Calu3 (cell line): ENCODE results near the gene EYA2. TPM values are rescaled to one million over a fixed set of nuclear protein-coding genes. Genes with fewer than 3 reads are reported as not detected.

ENCODE experiments used
- BruUV-seq: library from RNA; stranded (reverse); fragments of 400-500 nt; replicated peaks from 2 replicates; lab custom pipeline; 2021; lab: Mats Ljungman, UMichigan
- CTCF ChIA-PET: fragments of 300-600 bp; sonication (Branson Sonifier 250); formaldehyde crosslinking; loops from one replicate; lab custom pipeline; 2022; ENCODE audit warnings: antibody characterized with exemption; lab: Charles Lee
- DNase-seq: peaks from one replicate; pipeline ENCODE4 v3.0.0; 2022
- H3K27ac Mint-ChIP-seq: one replicate; pipeline ENCODE4 v1.8.0; 2022; ENCODE audit warnings: mixed read lengths; ENCODE audit not compliant: unreplicated experiment
- H3K27me3 Mint-ChIP-seq: one replicate; pipeline ENCODE4 v1.8.0; 2022; ENCODE audit warnings: mixed read lengths; ENCODE audit not compliant: unreplicated experiment
- H3K36me3 Mint-ChIP-seq: one replicate; pipeline ENCODE4 v1.8.0; 2022; ENCODE audit warnings: mild to moderate bottlenecking, moderate library complexity, mixed read lengths; ENCODE audit not compliant: insufficient read depth, unreplicated experiment
- H3K4me1 Mint-ChIP-seq: one replicate; pipeline ENCODE4 v1.8.0; 2022; ENCODE audit warnings: mild to moderate bottlenecking, low read depth, mixed read lengths; ENCODE audit not compliant: unreplicated experiment
- H3K4me3 Mint-ChIP-seq: one replicate; pipeline ENCODE4 v1.8.0; 2022; ENCODE audit warnings: mild to moderate bottlenecking, low read depth, moderate library complexity, mixed read lengths; ENCODE audit not compliant: unreplicated experiment
- H3K9me3 Mint-ChIP-seq: one replicate; pipeline ENCODE4 v1.8.0; 2022; ENCODE audit warnings: low read depth, mixed read lengths; ENCODE audit not compliant: unreplicated experiment
- intact Hi-C: fragments of 100-400 bp; cut with micrococcal nuclease; formaldehyde crosslinking; loops from one replicate; pipeline ENCODE4 v1.10.0; 2022; ENCODE audit not compliant: unreplicated experiment
- total RNA-seq: library from RNA; stranded (reverse); gene quantifications from 2 replicates; pipeline ENCODE4 v1.2.3, GENCODE V29; 2022
- TF ChIP-seq, protein P1 (sequence below): fragments of 200-600 bp; IDR thresholded peaks from one replicate; pipeline ENCODE4 v1.8.0; 2022; ENCODE audit warnings: antibody characterized with exemption; ENCODE audit not compliant: unreplicated experiment

The EYA2 gene
- total RNA-seq, 1 experiment from 2014 or later: 0.35 TPM

DNA sequence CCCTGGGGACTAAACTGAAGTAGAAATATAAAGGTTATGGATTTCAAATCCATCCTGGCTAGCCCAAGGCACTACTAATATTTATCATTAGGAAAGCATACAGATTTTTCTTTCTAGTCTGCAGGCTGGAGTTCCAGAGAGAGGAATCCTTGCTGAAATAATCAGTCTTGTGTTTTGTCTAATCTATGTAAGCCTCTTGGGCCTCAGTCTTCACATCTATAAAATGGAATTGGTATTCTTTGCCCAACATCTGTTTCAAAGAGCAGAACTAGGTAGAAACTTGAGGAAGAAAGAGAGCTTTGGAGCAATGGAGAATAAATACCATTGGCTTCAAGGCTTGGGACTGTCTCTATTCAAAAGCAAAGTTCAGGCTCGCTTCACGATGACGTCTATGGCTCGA is 249.8 kb downstream of the EYA2 start:
- Mint-ChIP-seq H3K9me3 (peaks cover 2% of the 10 kb centered on the region), H3K27ac (no peak overlapping the region), H3K27me3 (no peaks in the 10 kb centered on the region), H3K4me3 (no peak overlapping the region), H3K36me3 (no peaks in the 10 kb centered on the region), H3K4me1 (peaks cover 67% of the 10 kb centered on the region)
- no peak for DNase-seq
- no TSS peak for BruUV-seq
- intact Hi-C loops: no loop called here
- CTCF ChIA-PET: no interaction called here
- TF ChIP-seq, protein P1, sequence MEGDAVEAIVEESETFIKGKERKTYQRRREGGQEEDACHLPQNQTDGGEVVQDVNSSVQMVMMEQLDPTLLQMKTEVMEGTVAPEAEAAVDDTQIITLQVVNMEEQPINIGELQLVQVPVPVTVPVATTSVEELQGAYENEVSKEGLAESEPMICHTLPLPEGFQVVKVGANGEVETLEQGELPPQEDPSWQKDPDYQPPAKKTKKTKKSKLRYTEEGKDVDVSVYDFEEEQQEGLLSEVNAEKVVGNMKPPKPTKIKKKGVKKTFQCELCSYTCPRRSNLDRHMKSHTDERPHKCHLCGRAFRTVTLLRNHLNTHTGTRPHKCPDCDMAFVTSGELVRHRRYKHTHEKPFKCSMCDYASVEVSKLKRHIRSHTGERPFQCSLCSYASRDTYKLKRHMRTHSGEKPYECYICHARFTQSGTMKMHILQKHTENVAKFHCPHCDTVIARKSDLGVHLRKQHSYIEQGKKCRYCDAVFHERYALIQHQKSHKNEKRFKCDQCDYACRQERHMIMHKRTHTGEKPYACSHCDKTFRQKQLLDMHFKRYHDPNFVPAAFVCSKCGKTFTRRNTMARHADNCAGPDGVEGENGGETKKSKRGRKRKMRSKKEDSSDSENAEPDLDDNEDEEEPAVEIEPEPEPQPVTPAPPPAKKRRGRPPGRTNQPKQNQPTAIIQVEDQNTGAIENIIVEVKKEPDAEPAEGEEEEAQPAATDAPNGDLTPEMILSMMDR: no peak

DNA sequence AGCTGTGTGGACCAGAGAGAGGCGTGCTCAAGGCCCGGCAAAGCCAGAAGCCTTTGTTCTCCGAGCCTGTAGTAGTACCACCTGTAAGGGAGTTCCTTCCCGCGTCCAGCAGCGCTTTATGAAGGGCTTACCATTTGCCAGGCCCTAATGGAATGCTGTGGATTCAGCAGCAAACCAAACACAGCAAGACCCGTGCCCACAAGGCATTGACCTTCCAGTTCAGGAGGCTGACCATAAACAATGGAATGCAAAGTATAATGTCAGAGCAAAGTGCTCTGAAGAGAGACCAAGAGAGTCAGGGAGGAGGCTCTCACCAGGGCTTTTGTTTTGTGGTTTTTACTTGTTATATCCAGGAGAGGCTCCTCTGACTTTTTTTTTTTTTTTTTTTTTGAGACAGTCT is 252.0 kb downstream of the EYA2 start:
- TF ChIP-seq, protein P1: no peak

DNA sequence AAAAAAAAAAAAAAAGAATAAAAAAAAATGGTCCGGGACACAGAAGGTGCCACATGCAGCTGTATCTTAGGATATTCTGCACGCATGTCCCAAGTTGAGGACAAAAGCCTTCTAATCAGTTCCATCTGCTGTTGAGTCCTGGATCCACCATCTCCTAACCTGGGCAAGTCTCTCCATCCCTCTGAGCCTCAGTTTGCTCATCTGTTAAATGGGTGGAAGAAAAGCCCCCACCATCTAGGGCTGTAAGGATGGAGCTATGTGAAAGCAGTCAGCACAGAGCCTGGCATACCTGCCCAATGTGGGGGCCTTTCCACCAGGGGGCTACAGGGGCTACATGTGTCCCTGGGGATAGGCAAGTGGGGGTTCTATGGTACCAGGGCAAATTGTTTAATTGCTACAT is 253.4 kb downstream of the EYA2 start:
- TF ChIP-seq, protein P1: no peak
- no peak for DNase-seq
- CTCF ChIA-PET: interaction anchor here (0.7 to 1.4 kb wide), 3 partner anchors 8 to 408 kb away, joined by 3 to 4 read pairs (median 4); no protein-coding TSS in a partner anchor
- BruUV-seq: no TSS peak
- intact Hi-C loops: no loop called here
- Mint-ChIP-seq H3K27ac (no peak overlapping the region), H3K27me3 (no peaks in the 10 kb centered on the region), H3K36me3 (no peaks in the 10 kb centered on the region), H3K9me3 (no peaks in the 10 kb centered on the region), H3K4me3 (no peak overlapping the region), H3K4me1 (peaks cover 56% of the 10 kb centered on the region)

More for the DNA sequence above, 252.0 kb downstream of the EYA2 start:
- Mint-ChIP-seq H3K36me3 (no peaks in the 10 kb centered on the region), H3K27me3 (no peaks in the 10 kb centered on the region), H3K4me1 (peaks cover 62% of the 10 kb centered on the region), H3K4me3 (no peak overlapping the region), H3K27ac (no peak overlapping the region), H3K9me3 (no peaks in the 10 kb centered on the region)
- intact Hi-C loops: no loop called here
- BruUV-seq: no TSS peak
- peak; percentile 45 for DNase-seq
- CTCF ChIA-PET: interaction anchor here (1.4 kb wide), 1 partner anchor 13 kb away, joined by 6 read pairs; no protein-coding TSS in a partner anchor

DNA sequence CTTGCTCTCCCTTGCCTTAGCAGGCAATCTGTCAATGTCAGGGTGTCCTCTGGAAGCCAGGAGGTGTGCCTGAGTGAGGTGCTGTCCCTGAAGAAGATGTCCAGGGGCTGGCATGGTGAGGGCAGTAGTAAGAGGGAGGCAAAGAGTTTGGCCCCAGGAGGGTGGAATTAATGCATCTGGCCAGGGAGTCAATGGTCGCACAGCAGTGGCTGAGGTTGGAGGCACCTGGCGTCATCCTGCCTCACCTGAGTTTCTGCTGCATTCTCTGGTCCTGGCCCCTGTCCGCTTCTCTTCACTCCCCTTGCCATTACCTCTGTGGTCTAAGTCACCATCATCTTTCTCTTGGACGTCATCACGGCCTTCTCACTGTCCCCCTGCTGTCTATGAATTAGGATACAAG is 255.3 kb downstream of the EYA2 start:
- peaks cover 47% of the 10 kb centered on the region for H3K4me1 Mint-ChIP-seq
- no peak for DNase-seq
- no peak overlapping the region for H3K4me3 Mint-ChIP-seq
- no peaks in the 10 kb centered on the region for H3K36me3 Mint-ChIP-seq
- intact Hi-C loops: loop anchor here (1.0 to 2.0 kb wide), 2 partner anchors 391 to 398 kb away; no protein-coding TSS in a partner anchor
- CTCF ChIA-PET: interaction anchor here (0.6 to 2.1 kb wide), 2 partner anchors 20 to 397 kb away, joined by 3 to 9 read pairs; no protein-coding TSS in a partner anchor
- no peak overlapping the region for H3K27ac Mint-ChIP-seq
- no peaks in the 10 kb centered on the region for H3K9me3 Mint-ChIP-seq
- H3K27me3 Mint-ChIP-seq: peaks cover 12% of the 10 kb centered on the region
- BruUV-seq: no TSS peak
- TF ChIP-seq, protein P1: no peak
